Measurements from ENCODE around the gene DOC2B.

DNA sequence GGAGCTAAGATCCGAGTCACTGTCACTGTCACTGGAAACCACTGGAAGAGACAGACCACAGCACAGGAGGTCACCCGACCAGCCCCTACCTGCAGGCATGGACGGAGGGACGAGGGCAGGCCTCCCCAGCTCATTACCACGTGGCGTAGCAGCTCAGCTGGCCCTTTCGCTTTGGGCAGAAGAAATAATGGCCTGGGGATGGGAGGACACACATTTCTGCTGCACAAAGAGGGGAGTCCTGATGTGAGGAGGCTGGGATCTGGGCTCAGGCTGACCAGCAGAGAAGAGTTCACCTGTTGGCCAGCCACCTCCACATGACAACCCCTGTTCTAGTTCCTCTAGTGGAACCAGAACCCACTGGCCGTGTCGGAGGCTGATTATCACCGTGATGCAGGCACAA lies 38.2 kb upstream of the DOC2B start:
- TF ChIP-seq, protein P1, sequence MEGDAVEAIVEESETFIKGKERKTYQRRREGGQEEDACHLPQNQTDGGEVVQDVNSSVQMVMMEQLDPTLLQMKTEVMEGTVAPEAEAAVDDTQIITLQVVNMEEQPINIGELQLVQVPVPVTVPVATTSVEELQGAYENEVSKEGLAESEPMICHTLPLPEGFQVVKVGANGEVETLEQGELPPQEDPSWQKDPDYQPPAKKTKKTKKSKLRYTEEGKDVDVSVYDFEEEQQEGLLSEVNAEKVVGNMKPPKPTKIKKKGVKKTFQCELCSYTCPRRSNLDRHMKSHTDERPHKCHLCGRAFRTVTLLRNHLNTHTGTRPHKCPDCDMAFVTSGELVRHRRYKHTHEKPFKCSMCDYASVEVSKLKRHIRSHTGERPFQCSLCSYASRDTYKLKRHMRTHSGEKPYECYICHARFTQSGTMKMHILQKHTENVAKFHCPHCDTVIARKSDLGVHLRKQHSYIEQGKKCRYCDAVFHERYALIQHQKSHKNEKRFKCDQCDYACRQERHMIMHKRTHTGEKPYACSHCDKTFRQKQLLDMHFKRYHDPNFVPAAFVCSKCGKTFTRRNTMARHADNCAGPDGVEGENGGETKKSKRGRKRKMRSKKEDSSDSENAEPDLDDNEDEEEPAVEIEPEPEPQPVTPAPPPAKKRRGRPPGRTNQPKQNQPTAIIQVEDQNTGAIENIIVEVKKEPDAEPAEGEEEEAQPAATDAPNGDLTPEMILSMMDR (IDR thresholded peaks at IDR 0.05), result no peak
- TF ChIP-seq POLR2A (IDR thresholded peaks at IDR 0.05), result no peak

Data from sigmoid colon (tissue), 3 donors.